Right lobe of liver (tissue), 4 donors: ENCODE results near the gene SLITRK3.

Experiments
- CTCF ChIP-seq, 4 donors: fragments of 200-600 bp in 3 of 4; fragments of 450-650 bp in 1 of 4; IDR thresholded peaks; one replicate each; pipeline versions ENCODE4 v1.5.1 to v1.8.0; 2016 to 2022; ENCODE audit warnings: antibody characterized with exemption in 4 of 4, mild to moderate bottlenecking in 2 of 4
- POLR2A ChIP-seq: fragments of 450-650 bp; IDR thresholded peaks from one replicate; pipeline ENCODE4 v1.6.1; 2017; ENCODE audit warnings: antibody characterized with exemption, mild to moderate bottlenecking
- donor health status: DM: no; HTN: no; CAD: no.
- donor health status: DM: no; HTN: no; CAD: no.
- donor health status: DM: no; HTN: yes; CAD: no.

- TF ChIP-seq CTCF (IDR thresholded peaks at IDR 0.05) (peak; percentile 38 to 43 (median 40)), POLR2A (no peak)
Measured at GRCh38 chr3:165210132-165210531, 13.9 kb upstream of the SLITRK3 start.
